ENCODE results near the gene ASPSCR1. TPM values are rescaled to one million over a fixed set of nuclear protein-coding genes. Genes with fewer than 3 reads are reported as not detected.

The ASPSCR1 gene
- total and polyA plus RNA-seq, 2 of the 8 experiments (the other 6 are each of a cell fraction or from before 2014, with no cell fraction given) = 33.3 to 43.7 TPM

DNA sequence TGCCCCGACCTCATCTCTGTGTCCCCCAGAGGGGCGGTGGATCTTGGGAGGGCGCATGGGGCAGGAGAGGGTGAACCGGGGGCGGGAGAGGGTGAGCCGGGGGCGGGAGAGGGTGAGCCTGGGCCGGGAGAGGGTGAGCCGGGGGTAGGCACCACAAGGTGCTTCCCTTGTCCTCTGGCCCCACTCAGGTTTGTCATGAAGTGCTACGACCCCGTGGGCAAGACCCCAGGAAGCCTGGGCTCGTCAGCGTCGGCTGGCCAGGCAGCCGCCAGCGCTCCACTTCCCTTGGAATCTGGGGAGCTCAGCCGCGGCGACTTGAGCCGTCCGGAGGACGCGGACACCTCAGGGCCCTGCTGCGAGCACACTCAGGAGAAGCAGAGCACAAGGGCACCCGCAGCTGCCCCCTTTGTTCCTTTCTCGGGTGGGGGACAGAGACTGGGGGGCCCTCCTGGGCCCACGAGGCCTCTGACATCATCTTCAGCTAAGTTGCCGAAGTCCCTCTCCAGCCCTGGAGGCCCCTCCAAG, 18.9 kb downstream of the ASPSCR1 start (continued):
- TF ChIP-seq, protein P1, sequence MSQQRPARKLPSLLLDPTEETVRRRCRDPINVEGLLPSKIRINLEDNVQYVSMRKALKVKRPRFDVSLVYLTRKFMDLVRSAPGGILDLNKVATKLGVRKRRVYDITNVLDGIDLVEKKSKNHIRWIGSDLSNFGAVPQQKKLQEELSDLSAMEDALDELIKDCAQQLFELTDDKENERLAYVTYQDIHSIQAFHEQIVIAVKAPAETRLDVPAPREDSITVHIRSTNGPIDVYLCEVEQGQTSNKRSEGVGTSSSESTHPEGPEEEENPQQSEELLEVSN (IDR thresholded peaks at IDR 0.05) = no peak
- no peak for TF ChIP-seq SUZ12 (IDR thresholded peaks at IDR 0.05; ENCODE audit: low read length)
